Mammary epithelial cell (primary cell): ENCODE data around the gene SUFU.

Source experiments
- EZH2 ChIP-seq: IDR thresholded peaks from 2 replicates; pipeline ENCODE4 v1.6.1; 2012; ENCODE audit warnings: low read length, inconsistent platforms, borderline replicate concordance
- TF ChIP-seq, protein P1 (sequence below), 2 donors: IDR thresholded peaks in 1 of 2; conservative IDR thresholded peaks in 1 of 2; 2 replicates each; pipeline ENCODE4 v1.5.1; 2011 to 2012; ENCODE audit warnings: inconsistent platforms in 2 of 2, low read length in 2 of 2, mild to moderate bottlenecking in 2 of 2, control low read depth in 1 of 2, low read depth in 1 of 2; ENCODE audit not compliant: insufficient read depth in 1 of 2; ENCODE audit errors: extremely low read depth in 1 of 2

DNA sequence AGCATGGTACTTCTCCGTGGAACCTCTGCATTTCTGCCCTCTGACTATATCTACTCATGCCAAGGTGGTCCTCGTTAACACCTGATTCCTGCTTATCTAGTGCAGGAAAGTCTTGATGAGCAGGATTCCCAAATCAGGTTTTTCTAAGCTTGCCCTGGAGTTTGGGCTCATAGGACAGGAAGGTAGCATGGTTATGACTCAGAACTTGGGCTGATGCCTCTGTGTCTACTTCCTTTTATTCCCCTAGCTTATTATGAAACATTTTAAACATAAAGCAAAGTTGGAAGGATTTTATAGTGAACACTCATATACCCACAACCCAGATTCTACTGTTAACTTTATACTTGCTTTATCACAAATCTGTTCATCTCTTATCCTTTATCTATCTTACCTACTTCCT is 5.6 kb downstream of the SUFU start:
- TF ChIP-seq, protein P1, sequence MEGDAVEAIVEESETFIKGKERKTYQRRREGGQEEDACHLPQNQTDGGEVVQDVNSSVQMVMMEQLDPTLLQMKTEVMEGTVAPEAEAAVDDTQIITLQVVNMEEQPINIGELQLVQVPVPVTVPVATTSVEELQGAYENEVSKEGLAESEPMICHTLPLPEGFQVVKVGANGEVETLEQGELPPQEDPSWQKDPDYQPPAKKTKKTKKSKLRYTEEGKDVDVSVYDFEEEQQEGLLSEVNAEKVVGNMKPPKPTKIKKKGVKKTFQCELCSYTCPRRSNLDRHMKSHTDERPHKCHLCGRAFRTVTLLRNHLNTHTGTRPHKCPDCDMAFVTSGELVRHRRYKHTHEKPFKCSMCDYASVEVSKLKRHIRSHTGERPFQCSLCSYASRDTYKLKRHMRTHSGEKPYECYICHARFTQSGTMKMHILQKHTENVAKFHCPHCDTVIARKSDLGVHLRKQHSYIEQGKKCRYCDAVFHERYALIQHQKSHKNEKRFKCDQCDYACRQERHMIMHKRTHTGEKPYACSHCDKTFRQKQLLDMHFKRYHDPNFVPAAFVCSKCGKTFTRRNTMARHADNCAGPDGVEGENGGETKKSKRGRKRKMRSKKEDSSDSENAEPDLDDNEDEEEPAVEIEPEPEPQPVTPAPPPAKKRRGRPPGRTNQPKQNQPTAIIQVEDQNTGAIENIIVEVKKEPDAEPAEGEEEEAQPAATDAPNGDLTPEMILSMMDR (conservative IDR thresholded peaks at IDR 0.05 in 1 of 2, IDR thresholded peaks at IDR 0.05 in 1 of 2; ENCODE audit: extremely low read depth in 1 of 2, insufficient read depth in 1 of 2, low read depth in 1 of 2, low read length in 2 of 2): no peak
- TF ChIP-seq EZH2: no peak
